GM21515 (cell line): ENCODE results near the gene SUGCT.
"Not testable (repeated sequence)": the region's sequence is repeated elsewhere in the genome, so short reads cannot be mapped to it uniquely, and the experiment has no call there.

Experiments used
- ATAC-seq: cut with Tn5 transposase; IDR thresholded peaks from one replicate; pipeline ENCODE4 v1.9.1; 2021; ENCODE audit not compliant: unreplicated experiment

SUGCT gene

DNA sequence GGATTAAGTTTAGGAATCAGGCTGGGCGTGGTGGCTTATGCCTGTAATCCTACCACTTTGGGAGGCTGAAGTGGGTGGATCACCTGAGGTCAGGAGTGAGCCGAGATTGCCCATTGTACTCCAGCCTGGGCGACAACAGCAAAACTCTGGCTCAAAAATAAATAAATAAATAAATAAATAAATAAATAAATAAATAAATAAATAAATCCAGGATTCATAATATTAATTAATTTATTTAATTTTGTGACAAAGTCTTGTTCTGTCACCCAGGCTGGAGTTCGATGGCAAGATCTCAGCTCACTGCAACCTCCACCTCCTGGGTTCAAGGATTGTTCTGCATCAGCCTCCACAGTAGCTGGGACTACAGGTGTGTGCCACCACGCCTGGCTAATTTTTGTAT is 4.2 kb downstream of the SUGCT start:
- no peak for ATAC-seq

DNA sequence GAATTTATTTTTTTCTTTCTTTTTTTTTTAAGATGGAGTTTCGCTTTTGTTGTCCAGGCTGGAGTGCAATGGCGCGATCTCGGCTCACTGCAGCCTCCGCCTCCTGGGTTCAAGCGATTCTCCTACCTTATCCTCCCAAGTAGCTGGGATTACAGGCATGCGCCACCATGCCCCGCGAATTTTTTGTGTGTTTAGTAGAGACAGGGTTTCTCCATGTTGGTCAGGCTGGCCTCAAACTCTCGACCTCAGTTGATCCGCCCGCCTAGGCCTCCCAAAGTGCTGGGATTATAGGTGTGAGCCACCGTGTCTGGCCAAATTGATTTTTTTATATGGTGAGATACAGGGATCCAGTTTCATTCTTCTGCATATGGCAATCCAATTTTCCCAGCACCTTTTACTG is 5.1 kb downstream of the SUGCT start:
- not testable (repeated sequence) for ATAC-seq

- not testable (repeated sequence) for ATAC-seq
Measured at GRCh38 chr7:40141916-40142315, 7.1 kb downstream of the SUGCT start.

- ATAC-seq, result not testable (repeated sequence)
Measured at GRCh38 chr7:40145596-40146130, 10.9 kb downstream of the SUGCT start.

DNA sequence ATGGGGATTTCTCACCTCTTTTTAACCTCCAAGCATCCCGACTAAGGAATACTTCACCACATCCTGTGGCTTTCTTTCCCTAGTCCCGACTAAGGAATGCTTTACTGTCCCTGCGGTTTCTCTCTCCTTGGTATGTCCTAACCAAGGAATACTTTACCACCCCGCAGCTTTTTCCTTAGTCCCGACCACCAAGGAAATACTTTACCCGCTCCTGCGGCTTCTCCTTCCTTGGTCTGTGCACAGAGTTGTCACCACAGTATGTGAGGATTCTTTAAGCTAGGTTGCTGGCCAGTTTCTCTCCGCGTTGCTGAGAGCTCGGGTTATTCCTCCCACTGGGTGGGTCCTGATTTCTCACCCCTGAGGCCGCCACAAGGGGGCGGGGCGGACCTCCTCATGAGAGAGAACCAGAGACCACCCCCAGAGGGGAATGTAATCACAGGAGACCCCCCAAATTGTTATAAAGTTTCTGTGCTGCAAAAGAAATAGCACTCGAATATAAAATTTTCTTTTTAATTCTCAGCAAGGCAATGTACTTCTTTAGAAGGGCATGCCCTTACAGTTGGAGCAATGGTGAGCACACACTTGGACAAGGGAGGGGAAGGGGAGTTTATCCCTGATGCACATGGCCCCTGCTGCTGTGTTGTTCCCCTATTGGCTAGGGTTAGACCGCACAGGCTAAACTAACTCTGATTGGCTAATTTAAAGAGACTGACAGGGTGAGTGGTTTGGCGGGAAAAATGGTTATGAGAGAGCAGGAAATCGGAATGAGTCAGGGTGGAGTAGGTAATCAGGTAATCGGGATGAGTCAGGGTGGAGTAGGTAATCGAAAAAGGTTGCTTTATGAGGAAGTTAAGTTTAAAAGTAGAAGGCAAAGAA is 12.8 kb downstream of the SUGCT start:
- ATAC-seq, result no peak

GRCh38 chr7:40148247-40148580 is 13.4 kb downstream of the SUGCT start:
- ATAC-seq, result not testable (repeated sequence)

GRCh38 chr7:40148671-40149070 is 13.9 kb downstream of the SUGCT start:
- no peak for ATAC-seq

DNA sequence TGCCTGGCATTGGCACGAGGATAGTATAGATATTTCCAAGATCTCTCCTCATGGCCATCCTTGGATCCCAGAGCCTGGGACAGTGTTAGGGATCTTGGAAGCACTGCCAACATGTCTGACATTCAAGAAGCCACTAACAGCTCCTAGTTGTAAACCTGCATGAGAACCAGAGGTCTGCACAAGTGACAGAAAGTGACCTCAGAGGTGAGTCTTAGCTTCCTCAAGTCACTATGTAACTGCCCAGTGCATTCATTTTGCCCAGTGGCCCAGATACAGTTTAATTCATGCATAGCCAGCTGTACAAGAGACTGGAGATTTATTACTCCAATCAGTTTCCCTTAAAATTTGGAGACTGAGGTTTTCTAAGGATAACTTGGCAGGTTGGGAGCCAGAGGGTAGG is 16.7 kb downstream of the SUGCT start:
- ATAC-seq, result no peak

DNA sequence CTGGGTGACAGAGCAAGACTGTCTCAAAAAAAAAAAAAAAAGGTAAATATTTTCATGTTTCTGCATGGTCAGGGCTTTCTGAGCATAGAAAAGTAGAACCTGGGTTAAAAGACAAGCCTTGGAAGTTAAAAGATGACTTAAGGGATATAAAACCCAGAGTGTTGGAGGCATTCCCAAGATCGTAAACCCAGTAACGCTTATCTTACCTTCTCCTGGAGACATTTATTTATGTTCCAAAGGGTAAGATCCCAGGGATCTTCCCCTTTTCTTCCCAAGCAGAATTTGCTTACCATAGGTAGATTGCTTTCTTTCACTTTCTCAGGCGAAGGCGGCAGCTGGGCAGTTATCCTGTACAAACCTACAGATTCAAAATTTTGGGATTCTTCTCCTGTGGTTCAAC is 22.2 kb downstream of the SUGCT start:
- ATAC-seq, result no peak

- no peak for ATAC-seq
Measured at GRCh38 chr7:40162516-40162915, 27.7 kb downstream of the SUGCT start.

GRCh38 chr7:40165216-40165615 is 30.4 kb downstream of the SUGCT start:
- no peak for ATAC-seq

DNA sequence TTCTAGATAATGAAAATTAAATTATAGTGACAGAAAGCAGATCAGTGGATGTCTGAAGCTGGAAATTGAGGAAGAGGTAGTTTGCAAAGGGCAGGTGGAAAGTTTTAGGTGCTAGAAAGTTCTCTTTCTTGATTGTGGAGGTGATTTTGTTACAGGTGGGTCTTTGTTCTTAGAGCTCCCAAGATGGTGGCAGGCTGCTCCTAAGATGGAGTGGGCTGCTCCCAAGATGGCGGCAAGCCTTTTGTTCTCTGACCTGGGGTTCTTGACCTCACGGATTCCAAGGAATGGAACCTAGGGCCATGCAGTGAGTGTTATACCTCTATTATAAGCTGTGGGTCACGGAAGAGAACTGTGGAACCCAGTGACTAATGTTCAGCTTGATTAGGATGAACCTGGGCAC is 32.5 kb downstream of the SUGCT start:
- no peak for ATAC-seq

DNA sequence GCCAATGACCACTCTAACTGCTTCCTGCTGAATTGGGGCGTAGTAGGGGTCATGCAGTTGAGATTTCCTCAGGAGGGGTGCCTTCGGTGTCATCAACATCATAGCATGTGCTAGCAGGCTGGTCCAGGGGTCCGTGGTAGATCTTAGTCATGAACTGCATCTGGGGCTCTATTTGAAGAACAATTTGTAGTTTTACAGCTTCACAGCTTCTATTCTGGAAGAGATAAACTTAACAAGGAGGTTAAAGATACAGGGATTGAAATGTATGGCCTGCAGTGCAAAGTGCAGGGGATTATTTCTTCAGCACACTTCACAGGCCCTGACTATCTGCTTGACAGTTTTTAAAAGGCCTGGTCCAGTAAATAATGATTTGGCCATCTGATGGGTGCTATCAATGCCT is 33.5 kb downstream of the SUGCT start:
- not testable (repeated sequence) for ATAC-seq

DNA sequence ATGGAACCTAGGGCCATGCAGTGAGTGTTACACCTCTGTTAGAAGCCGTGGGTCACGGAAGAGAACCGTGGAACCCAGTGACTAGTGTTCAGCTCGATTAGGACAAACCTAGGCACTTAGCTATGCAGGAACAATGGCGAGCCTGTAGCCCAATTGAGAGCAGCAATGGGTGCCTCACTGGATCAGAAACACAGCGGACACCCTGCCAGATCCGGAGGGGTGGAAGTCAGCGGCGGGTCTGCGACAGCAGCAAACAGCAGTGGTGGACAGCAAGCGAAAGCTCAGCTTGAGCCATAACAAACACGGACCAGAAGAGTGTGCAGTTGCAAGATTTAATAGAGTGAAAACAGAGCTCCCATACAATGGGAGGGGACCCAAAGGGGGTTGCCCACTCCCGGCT is 38.3 kb downstream of the SUGCT start:
- ATAC-seq, result not testable (repeated sequence)

DNA sequence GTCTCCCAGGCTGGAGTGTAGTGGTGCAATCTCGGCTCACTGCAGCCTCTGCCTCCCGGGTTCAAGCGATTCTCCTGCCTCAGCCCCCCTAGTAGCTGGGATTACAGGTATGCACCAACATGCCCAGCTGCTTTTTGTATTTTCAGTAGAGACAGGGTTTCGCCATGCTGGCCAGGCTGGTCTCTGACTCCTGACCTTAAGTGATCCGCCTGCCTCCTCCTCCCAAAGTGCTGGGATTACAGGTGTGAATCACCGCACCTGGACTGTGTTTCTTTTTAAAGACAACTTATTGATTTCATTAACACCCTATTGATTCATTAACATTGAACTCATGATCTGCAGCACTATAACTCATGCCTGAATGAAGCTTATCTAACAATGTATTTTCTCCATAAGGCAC is 40.5 kb downstream of the SUGCT start:
- not testable (repeated sequence) for ATAC-seq

- ATAC-seq, result no peak
Measured at GRCh38 chr7:40175725-40176510, 41.1 kb downstream of the SUGCT start.

GRCh38 chr7:40177071-40177470 is 42.3 kb downstream of the SUGCT start:
- no peak for ATAC-seq

- no peak for ATAC-seq
Measured at GRCh38 chr7:40182452-40182851, 47.6 kb downstream of the SUGCT start.

- no peak for ATAC-seq
Measured at GRCh38 chr7:40186586-40186985, 51.8 kb downstream of the SUGCT start.

GRCh38 chr7:40192036-40192435 is 57.2 kb downstream of the SUGCT start:
- ATAC-seq, result no peak

- no peak for ATAC-seq
Measured at GRCh38 chr7:40194745-40195144, 59.9 kb downstream of the SUGCT start.

GRCh38 chr7:40197527-40197926 is 62.7 kb downstream of the SUGCT start:
- ATAC-seq, result no peak
